HepG2 (cell line): ENCODE results near the gene ELFN1. TPM values are rescaled to one million over a fixed set of nuclear protein-coding genes. Genes with fewer than 3 reads are reported as not detected.
A peak's percentile ranks its signal among the peaks of the same experiment; 100 is the strongest.

ENCODE experiments used
- ATAC-seq: fragments of 200-7000 bp; cut with Tn5 transposase; 3 replicates; pipeline ENCODE4 v1.9.1; 2020; ENCODE audit warnings: mild to moderate bottlenecking, moderate library complexity
- BruUV-seq: library from RNA; stranded (reverse); fragments of 400-500 nt; replicated peaks from 2 replicates; lab custom pipeline; 2021; lab: Mats Ljungman, UMichigan
- CTCF ChIA-PET: fragments of 300-600 bp; formaldehyde crosslinking; extraction: SDS; loops from one replicate; lab custom pipeline; 2021; ENCODE audit warnings: low total read pairs, inconsistent platforms, low intra/inter-chr PET ratio; lab: Yijun Ruan, JAX
- POLR2A ChIA-PET: fragments of 350-600 bp; sonication (Branson Sonifier 250); formaldehyde crosslinking; loops from one replicate; lab custom pipeline; 2020; ENCODE audit warnings: antibody characterized with exemption, inconsistent platforms; lab: Yijun Ruan, JAX
- DNase-seq: peaks from one replicate; pipeline ENCODE4 v3.0.0-alpha.2; 2015; ENCODE audit warnings: low spot score
- FAIRE-seq: peaks from 3 replicates; lab custom pipeline; 2011; peaks lifted over from hg19 to GRCh38; lab: Jason Lieb, UNC
- H2AFZ ChIP-seq: one replicate; pipeline ENCODE4 v1.6.1; 2011; ENCODE audit warnings: low read length, inconsistent platforms
- H3K27ac ChIP-seq: fragments of 300-600 bp; 3 replicates; pipeline ENCODE4 v1.8.0; 2011; ENCODE audit warnings: mixed run types, mild to moderate bottlenecking, mixed read lengths, low read length, inconsistent platforms; ENCODE audit not compliant: insufficient read depth; ENCODE audit errors: extremely low read length
- H3K27me3 ChIP-seq, 2 experiments: fragments of 200-600 bp in 1 of 2; 2 replicates in 1 of 2; 3 replicates in 1 of 2; pipeline versions ENCODE4 v1.6.0 to v1.8.0; 2011; ENCODE audit warnings: low read length in 2 of 2, mild to moderate bottlenecking in 2 of 2, moderate library complexity in 2 of 2, inconsistent platforms in 1 of 2; ENCODE audit not compliant: insufficient read depth in 2 of 2, control insufficient read depth in 1 of 2
- H3K36me3 ChIP-seq, 2 experiments: fragments of 200-600 bp in 1 of 2; replicated peaks in 1 of 2; 2 replicates in 1 of 2; 3 replicates in 1 of 2; pipeline versions ENCODE4 v1.5.1 to v1.8.0; 2011; ENCODE audit warnings: low read length in 2 of 2, inconsistent platforms in 1 of 2; ENCODE audit not compliant: insufficient read depth in 2 of 2, control insufficient read depth in 1 of 2
- H3K4me1 ChIP-seq: 2 replicates; pipeline ENCODE4 v1.5.1; 2012; ENCODE audit warnings: low read length, inconsistent platforms; ENCODE audit not compliant: insufficient read depth
- H3K4me2 ChIP-seq: 2 replicates; pipeline ENCODE4 v1.6.0; 2011; ENCODE audit warnings: low read depth, low read length, inconsistent platforms
- H3K4me3 ChIP-seq, 3 experiments: fragments of 200-600 bp in 1 of 3; sonication (generic), shearing (Covaris generic) in 1 of 3; replicated peaks in 1 of 3; 2 replicates each; pipeline ENCODE4 v1.5.1; 2011 to 2016; ENCODE audit warnings: low read length in 3 of 3, inconsistent platforms in 2 of 3, low read depth in 2 of 3, mild to moderate bottlenecking in 2 of 3, control low read depth in 1 of 3, mixed read lengths in 1 of 3; ENCODE audit not compliant: insufficient read depth in 1 of 3
- H3K79me2 ChIP-seq: one replicate; pipeline ENCODE4 v1.6.1; 2011; ENCODE audit warnings: low read length, inconsistent platforms; ENCODE audit not compliant: insufficient read depth
- H3K9ac ChIP-seq: 2 replicates; pipeline ENCODE4 v1.6.0; 2011; ENCODE audit warnings: mild to moderate bottlenecking, low read depth, low read length, inconsistent platforms; ENCODE audit not compliant: insufficient read depth
- H3K9me3 ChIP-seq: 2 replicates; pipeline ENCODE4 v1.5.1; 2012; ENCODE audit warnings: mild to moderate bottlenecking, low read length
- H4K20me1 ChIP-seq: 2 replicates; pipeline ENCODE4 v1.6.0; 2011; ENCODE audit warnings: inconsistent platforms, mild to moderate bottlenecking, low read length, moderate library complexity; ENCODE audit not compliant: insufficient read depth
- AGO2 ChIP-seq: fragments of 200-400 bp; formaldehyde crosslinking; optimal IDR thresholded peaks from 2 replicates; pipeline ENCODE3; 2017; ENCODE audit warnings: mild to moderate bottlenecking, low read depth, low read length, moderate library complexity
- CENPT ChIP-seq: sonication (generic); formaldehyde crosslinking; IDR thresholded peaks from 2 replicates; pipeline ENCODE4 v1.8.0; 2022; ENCODE audit warnings: low read depth, mild to moderate bottlenecking, moderate library complexity, missing genetic modification reagents
- HNF4A ChIP-seq: sonication (generic); formaldehyde crosslinking; IDR thresholded peaks from 2 replicates; pipeline ENCODE4 v1.4.0; 2020; ENCODE audit warnings: missing genetic modification reagents
- HOXA7 ChIP-seq: sonication (generic); formaldehyde crosslinking; IDR thresholded peaks from 2 replicates; pipeline ENCODE4 v1.8.1; 2022; ENCODE audit warnings: mild to moderate bottlenecking, missing genetic modification reagents, moderate library complexity
- NRL ChIP-seq: sonication (generic); formaldehyde crosslinking; IDR thresholded peaks from 2 replicates; pipeline ENCODE4 v1.5.0; 2020; ENCODE audit warnings: missing genetic modification reagents, mild to moderate bottlenecking, moderate library complexity, borderline replicate concordance
- SMAD1 ChIP-seq: sonication (generic); formaldehyde crosslinking; IDR thresholded peaks from 2 replicates; pipeline ENCODE4 v1.4.0; 2020; ENCODE audit warnings: missing genetic modification reagents, low read depth, mild to moderate bottlenecking, borderline replicate concordance
- ZMYM3 ChIP-seq: sonication (generic); formaldehyde crosslinking; IDR thresholded peaks from 2 replicates; pipeline ENCODE4 v1.5.1; 2020; ENCODE audit warnings: mild to moderate bottlenecking, missing genetic modification reagents
- ZNF484 ChIP-seq: sonication (generic); formaldehyde crosslinking; IDR thresholded peaks from 2 replicates; pipeline ENCODE4 v1.5.1; 2020; ENCODE audit warnings: mild to moderate bottlenecking, low read depth, missing genetic modification reagents, borderline replicate concordance
- WGBS: methylation state at CpG from one replicate; pipeline ENCODE4 v1.1.6; 2017; ENCODE audit warnings: low lambda C conversion rate; 5-methylcytosine and 5-hydroxymethylcytosine counted together
- in situ Hi-C: cut with HindIII; loops from 2 replicates; pipeline ENCODE4 v1.10.0; 2017; ENCODE audit warnings: low pct_unique_long_range_greater_than_20kb; ENCODE audit not compliant: extremely low pct_ligation_motif_present
- intact Hi-C: fragments of 100-400 bp; cut with micrococcal nuclease; formaldehyde crosslinking; loops from one replicate; pipeline ENCODE4 v1.10.0; 2022; ENCODE audit not compliant: unreplicated experiment
- polyA plus RNA-seq, 8 experiments: library from polyadenylated mRNA; depleted of rRNA in 3 of 8; stranded (reverse) in 7 of 8; unstranded in 1 of 8; fragments of >200 nt; fragmentation: Illumina TruSeq in 4 of 8; extraction: Trizol in 4 of 8; gene quantifications; 2 replicates each; pipeline versions ENCODE4 v1.2.1 to v1.2.3, GENCODE V29; 2011 to 2016; ENCODE audit warnings: low read depth in 4 of 8, missing spikeins in 1 of 8, mixed read lengths in 1 of 8; ENCODE audit not compliant: insufficient read depth in 1 of 8
- total RNA-seq, 5 experiments: library from RNA; depleted of rRNA; stranded (reverse); fragments of >200 nt; fragmentation: Illumina TruSeq; extraction: Trizol; gene quantifications; 2 replicates each; pipeline ENCODE4 v1.2.3, GENCODE V29; 2016; ENCODE audit warnings: low read depth in 1 of 5
- TF ChIP-seq, protein P1 (sequence below): sonication (generic); formaldehyde crosslinking; IDR thresholded peaks from 2 replicates; pipeline ENCODE4 v1.4.0; 2020; ENCODE audit warnings: missing genetic modification reagents, borderline replicate concordance
- TF ChIP-seq, protein P2 (sequence below): sonication (generic); formaldehyde crosslinking; IDR thresholded peaks from 2 replicates; pipeline ENCODE4 v1.4.0; 2020; ENCODE audit warnings: mild to moderate bottlenecking, missing genetic modification reagents, borderline replicate concordance

Gene ELFN1
- total and polyA plus RNA-seq, 2 of the 13 experiments (the other 11 are each of a cell fraction or from before 2014, with no cell fraction given): 0.13 to 0.18 TPM

DNA sequence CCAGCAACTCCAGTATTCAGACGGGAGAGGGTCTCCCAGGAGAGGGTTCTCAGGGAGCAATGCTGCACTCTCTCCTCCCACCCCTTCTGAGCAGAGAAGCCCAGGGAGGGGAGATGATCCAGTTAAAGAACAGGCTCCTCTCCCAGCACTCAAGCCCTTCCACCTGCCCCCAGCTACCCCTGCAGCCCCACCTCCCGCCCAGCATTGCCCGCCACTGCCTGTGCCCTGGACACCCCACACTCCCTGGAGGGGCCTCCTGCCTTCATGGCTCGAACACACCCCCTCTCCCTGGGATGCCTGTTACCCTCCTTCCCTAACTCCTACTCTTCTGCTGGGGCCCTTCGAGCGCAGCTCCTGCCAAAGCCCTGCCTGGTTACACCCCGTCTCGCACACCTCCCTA lies 66.8 kb downstream of the ELFN1 start:
- Histone ChIP-seq H3K27ac (no peak overlapping the region), H3K4me3 (no peak overlapping the region), H3K27me3 (peaks cover 0 to 34% of the 10 kb centered on the region in 2 experiments; a peak in 3 of 5 replicates), H3K4me2 (no peak overlapping the region), H2AFZ (no peak overlapping the region), H3K9me3 (no peaks in the 10 kb centered on the region), H3K4me1 (peaks cover 5% of the 10 kb centered on the region), H3K79me2 (no peaks in the 10 kb centered on the region), H3K36me3 (no peaks in the 10 kb centered on the region), H4K20me1 (no peaks in the 10 kb centered on the region), H3K9ac (no peak overlapping the region)
- 69% methylated on average over 7 of the region's 8 CpGs for WGBS
- BruUV-seq: no TSS peak
- POLR2A ChIA-PET: no interaction called here
- TF ChIP-seq ZNF484: no peak
- intact Hi-C loops: no loop called here
- FAIRE-seq (no peak), DNase-seq (no peak), ATAC-seq (no peak; the same call in 2 of the 3 replicates)
- in situ Hi-C loops: no loop called here
- CTCF ChIA-PET: no interaction called here

DNA sequence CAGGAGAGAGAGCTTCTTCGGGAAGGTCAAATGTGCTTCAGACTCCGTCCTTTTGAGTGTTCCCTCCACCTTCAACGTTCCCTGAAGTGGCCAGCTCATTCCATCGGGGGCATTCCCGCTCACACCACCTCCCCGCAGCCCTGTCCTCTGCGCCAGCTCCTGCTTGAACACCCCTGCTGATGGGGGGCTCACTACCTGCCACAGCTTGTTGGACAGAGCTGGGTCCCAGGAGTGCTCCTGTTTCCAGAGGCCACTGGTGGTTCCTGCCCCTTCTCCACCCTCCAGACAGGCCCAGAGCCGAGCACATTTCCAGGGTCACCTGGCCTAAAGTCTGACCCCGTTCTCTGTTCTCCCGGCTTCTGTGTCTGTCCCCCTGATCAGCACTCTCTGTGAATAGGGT lies 67.4 kb downstream of the ELFN1 start:
- in situ Hi-C loops: no loop called here

More for the DNA sequence above, 67.4 kb downstream of the ELFN1 start:
- Histone ChIP-seq H3K27ac (no peak overlapping the region), H3K4me1 (peaks cover 12% of the 10 kb centered on the region), H3K79me2 (no peaks in the 10 kb centered on the region), H3K9ac (no peak overlapping the region), H3K4me3 (no peak overlapping the region), H3K9me3 (no peaks in the 10 kb centered on the region), H3K4me2 (no peak overlapping the region), H4K20me1 (no peaks in the 10 kb centered on the region), H3K27me3 (peaks cover 0 to 28% of the 10 kb centered on the region in 2 experiments; a peak in 3 of 5 replicates), H2AFZ (no peak overlapping the region), H3K36me3 (no peaks in the 10 kb centered on the region)
- WGBS: 47% methylated on average over 9 of the region's 10 CpGs
- TF ChIP-seq HNF4A: no peak
- TF ChIP-seq ZMYM3 (CRISPR knock-in tag): 0 out of 2 replicates have a peak, but pooled peaks have one; percentile 40
- TF ChIP-seq, protein P1, sequence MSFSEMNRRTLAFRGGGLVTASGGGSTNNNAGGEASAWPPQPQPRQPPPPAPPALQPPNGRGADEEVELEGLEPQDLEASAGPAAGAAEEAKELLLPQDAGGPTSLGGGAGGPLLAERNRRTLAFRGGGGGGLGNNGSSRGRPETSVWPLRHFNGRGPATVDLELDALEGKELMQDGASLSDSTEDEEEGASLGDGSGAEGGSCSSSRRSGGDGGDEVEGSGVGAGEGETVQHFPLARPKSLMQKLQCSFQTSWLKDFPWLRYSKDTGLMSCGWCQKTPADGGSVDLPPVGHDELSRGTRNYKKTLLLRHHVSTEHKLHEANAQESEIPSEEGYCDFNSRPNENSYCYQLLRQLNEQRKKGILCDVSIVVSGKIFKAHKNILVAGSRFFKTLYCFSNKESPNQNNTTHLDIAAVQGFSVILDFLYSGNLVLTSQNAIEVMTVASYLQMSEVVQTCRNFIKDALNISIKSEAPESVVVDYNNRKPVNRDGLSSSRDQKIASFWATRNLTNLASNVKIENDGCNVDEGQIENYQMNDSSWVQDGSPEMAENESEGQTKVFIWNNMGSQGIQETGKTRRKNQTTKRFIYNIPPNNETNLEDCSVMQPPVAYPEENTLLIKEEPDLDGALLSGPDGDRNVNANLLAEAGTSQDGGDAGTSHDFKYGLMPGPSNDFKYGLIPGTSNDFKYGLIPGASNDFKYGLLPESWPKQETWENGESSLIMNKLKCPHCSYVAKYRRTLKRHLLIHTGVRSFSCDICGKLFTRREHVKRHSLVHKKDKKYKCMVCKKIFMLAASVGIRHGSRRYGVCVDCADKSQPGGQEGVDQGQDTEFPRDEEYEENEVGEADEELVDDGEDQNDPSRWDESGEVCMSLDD (CRISPR knock-in tag): no peak
- TF ChIP-seq AGO2: peak; percentile 25
- TF ChIP-seq CENPT (CRISPR knock-in tag): no peak
- no peak for TF ChIP-seq NRL (CRISPR knock-in tag)
- TF ChIP-seq, protein P2, sequence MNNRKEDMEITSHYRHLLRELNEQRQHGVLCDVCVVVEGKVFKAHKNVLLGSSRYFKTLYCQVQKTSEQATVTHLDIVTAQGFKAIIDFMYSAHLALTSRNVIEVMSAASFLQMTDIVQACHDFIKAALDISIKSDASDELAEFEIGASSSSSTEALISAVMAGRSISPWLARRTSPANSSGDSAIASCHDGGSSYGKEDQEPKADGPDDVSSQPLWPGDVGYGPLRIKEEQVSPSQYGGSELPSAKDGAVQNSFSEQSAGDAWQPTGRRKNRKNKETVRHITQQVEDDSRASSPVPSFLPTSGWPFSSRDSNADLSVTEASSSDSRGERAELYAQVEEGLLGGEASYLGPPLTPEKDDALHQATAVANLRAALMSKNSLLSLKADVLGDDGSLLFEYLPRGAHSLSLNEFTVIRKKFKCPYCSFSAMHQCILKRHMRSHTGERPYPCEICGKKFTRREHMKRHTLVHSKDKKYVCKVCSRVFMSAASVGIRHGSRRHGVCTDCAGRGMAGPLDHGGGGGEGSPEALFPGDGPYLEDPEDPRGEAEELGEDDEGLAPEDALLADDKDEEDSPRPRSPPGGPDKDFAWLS: no peak
- no peak for TF ChIP-seq SMAD1
- no peak for TF ChIP-seq HOXA7 (CRISPR knock-in tag)
- CTCF ChIA-PET: no interaction called here
- BruUV-seq: no TSS peak
- POLR2A ChIA-PET: no interaction called here
- ATAC-seq (no peak), FAIRE-seq (no peak), DNase-seq (no peak)
- intact Hi-C loops: no loop called here
